Activated naive CD4-positive, alpha-beta T cell treated with anti-CD3 and anti-CD28 coated beads, Interleukin-2, amount 50 U/mL, for 72 hours (primary cell): ENCODE data around the gene IRF3. TPM values are rescaled to one million over a fixed set of nuclear protein-coding genes. Genes with fewer than 3 reads are reported as not detected.
A peak's percentile ranks its signal among the peaks of the same experiment; 100 is the strongest.

ENCODE experiments used
- ATAC-seq, 2 donors: fragments of 150-1000 bp; cut with Tn5 transposase; 2 replicates each; pipeline ENCODE4 v1.10.0; 2021; ENCODE audit warnings: mild to moderate bottlenecking in 2 of 2, moderate library complexity in 2 of 2
- DNase-seq, 2 donors: peaks; one replicate each; pipeline ENCODE4 v3.0.0; 2021 to 2022; ENCODE audit warnings: low spot score in 2 of 2
- H3K27ac Mint-ChIP-seq, 2 donors: one replicate each; pipeline ENCODE4 v1.8.0; 2022; ENCODE audit warnings: mild to moderate bottlenecking in 2 of 2, mixed read lengths in 2 of 2
- H3K36me3 Mint-ChIP-seq, 2 donors: one replicate each; pipeline ENCODE4 v1.8.0; 2022; ENCODE audit warnings: mixed read lengths in 2 of 2
- H3K9me3 Mint-ChIP-seq, 2 donors: one replicate each; pipeline ENCODE4 v1.8.0; 2022; ENCODE audit warnings: mixed read lengths in 2 of 2
- total RNA-seq, 2 donors: library from RNA; stranded (reverse); gene quantifications; one replicate each; pipeline ENCODE4 v1.2.3, GENCODE V29; 2022

Gene IRF3
- total RNA-seq, 2 donors from 2014 or later, result 135 to 202 TPM

DNA sequence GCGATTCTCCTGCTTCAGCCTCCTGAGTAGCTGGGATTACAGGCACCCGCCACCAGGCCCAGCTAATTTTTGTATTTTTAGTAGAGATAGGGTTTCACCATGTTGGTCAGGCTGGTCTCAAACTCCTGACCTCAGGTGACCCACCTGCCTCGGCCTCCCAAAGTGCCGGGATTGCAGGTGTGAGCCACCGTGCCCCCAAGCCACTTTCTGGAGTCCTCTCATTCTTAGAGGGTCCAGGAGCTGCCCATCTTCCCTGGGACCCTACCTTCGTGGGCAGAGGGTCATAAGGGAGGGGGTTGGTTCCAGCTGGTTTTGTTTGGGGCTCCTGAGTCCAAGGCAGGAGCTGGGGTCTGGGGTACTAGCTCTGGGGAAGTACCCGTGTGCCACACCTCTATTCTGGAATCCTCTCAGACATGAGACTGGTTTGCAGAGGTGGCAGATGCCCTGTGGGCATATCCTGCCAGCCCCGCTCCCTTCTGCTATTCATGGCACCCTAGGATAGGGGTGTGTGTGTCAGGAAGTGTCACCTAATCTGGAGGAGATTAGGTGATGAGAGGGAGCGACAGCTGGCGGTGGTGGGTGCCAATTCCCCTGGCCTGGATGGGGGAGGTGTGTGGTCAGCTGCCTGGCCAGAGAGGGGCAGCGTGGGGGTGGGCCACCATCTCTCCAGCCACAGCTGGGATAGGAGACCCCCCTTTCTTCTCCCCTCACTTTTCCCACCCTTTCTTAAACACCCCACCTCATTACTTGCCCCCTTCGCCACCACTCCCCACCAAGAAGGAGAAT is 13.5 kb upstream of the IRF3 start:
- DNase-seq (no peak), ATAC-seq (no peak)
- Mint-ChIP-seq H3K9me3 (no peaks in the 10 kb centered on the region), H3K27ac (peak overlapping the region; percentile 97 to 99), H3K36me3 (peaks cover 11 to 17% of the 10 kb centered on the region in 2 donors)

DNA sequence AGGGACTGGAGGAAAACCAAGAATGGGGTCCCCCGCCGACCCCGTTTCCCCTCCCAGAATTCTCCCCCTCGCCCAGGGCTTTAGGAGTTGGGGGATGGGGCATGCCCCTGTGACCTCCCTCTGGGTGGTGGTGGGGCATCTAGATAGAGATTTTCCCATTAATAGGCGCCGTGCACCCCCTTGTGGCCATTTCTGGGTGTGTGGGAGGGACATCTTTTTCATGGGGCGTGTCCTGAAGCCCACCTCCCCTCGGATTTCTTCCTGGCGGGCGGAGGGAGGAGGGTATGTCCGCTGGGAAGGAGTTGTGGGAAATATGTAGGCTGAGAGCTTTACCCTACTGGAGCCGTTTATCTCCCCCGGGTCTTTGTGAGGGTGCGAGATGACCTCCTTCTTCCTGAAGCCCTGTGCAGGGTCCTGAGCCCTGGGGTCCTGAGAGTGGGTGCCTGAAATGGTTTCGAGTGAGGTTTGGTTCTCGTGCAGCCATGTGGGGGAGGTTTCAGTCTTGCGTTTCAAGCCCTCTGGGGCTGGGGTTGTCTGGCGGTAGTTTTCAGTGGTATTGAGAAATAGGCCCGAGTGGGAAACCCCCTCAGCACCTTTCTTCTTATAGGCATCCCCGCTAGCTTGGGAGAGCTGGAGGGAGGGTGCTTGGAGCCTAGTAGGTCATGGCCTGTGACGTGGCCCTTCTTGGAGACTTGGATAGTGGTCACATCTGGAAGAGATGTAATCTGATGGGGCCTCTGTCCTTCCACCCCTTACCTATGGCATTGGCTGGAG is 12.4 kb upstream of the IRF3 start:
- no peaks in the 10 kb centered on the region for H3K9me3 Mint-ChIP-seq
- ATAC-seq (peak; percentile 8 to 33), DNase-seq (peak; percentile 80 to 85)
- H3K36me3 Mint-ChIP-seq, result peaks cover 11% of the 10 kb centered on the region in 2 donors
- H3K27ac Mint-ChIP-seq, result peak overlapping the region; percentile 97 to 99

- no peaks in the 10 kb centered on the region for H3K9me3 Mint-ChIP-seq
- peak within 1 kb of the TSS; percentile 98 to 99 for H3K27ac Mint-ChIP-seq
- peaks cover 11% of the 10 kb centered on the region in 2 donors for H3K36me3 Mint-ChIP-seq
- DNase-seq, result peak; percentile 58 to 78
- ATAC-seq, result peak; percentile 6 to 14
These were observed 11.7 kb upstream of the IRF3 start, which contains the start of gene PRMT1 for GRCh38 chr19:49677231-49677900. TSS of gene PRMT1 (plus strand) at chr19:49677271. CDS start at chr19:49677281, 10 bp downstream.

DNA sequence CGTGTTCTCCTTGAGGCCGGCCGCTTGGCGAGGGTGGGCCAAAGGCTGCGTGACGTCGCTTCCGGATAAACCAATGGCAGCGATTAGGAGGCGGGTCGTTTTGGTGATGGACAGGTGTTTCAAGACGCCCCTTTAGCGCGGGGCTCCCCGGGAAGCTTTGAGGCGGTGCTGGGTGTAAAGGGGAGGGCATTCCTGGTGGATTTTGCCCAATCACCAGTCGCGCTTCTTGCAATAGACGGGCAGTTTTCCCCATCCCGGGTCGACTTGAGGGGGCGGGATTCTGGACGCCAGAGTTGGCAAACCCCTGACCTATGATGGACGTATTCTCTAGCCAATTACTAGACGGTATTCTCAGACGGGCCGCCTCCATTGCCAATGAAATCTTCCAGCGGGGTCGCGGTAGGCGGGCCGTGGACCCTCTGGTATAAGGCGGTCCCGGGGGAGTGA is 11.2 kb upstream of the IRF3 start:
- peak overlapping the region; percentile 98 to 99 for H3K27ac Mint-ChIP-seq
- H3K36me3 Mint-ChIP-seq, result peaks cover 11% of the 10 kb centered on the region in 2 donors
- peak; percentile 96 to 100 for DNase-seq
- no peaks in the 10 kb centered on the region for H3K9me3 Mint-ChIP-seq
- ATAC-seq, result peak; percentile 84

GRCh38 chr19:49676136-49676783 is 10.6 kb upstream of the IRF3 start:
- H3K27ac Mint-ChIP-seq, result peak overlapping the region; percentile 98 to 99
- ATAC-seq, result peak; percentile 19 to 25
- DNase-seq, result peak; percentile 50 to 73
- no peaks in the 10 kb centered on the region for H3K9me3 Mint-ChIP-seq
- peaks cover 11% of the 10 kb centered on the region in 2 donors for H3K36me3 Mint-ChIP-seq

DNA sequence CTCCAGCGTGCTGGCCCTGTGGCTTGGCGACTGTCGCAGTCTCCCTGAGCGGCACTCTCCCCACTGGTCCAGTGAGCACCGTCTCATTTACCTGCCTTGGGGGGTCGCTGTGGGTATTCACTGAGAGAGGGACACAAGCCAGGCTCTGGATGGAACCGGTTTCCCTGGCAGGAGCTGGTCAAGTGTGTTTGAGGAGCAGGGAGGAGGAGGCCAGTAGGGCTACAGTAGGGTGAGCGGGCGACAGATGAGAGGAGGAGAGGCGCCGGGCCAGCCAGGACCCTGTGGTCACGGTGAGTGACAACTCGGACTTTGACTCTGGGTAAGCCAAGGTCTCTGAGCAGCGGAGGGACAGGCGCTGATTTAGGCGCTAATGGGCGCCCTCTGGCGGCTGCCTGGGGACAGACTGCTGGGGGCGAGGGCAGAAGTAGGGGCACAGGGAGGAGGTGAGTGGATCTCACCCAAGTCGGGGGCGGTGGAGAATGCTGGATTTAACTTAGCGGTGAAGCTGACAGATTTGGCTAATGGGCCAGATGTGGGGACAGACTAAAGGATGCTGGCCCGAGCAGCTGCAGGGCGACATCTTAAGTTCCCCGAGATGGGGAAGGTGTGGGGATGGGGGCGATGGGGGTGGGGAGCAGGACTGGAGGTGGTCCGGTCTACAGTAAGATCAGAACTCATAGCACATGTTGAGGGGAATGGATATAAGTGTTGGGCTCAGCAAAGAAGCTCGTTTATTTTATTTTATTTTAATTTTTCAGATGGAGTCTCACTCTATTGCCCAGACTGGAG is 6.7 kb upstream of the IRF3 start:
- Mint-ChIP-seq H3K27ac (peak overlapping the region in 1 of 2 donors; percentile 56), H3K36me3 (peaks cover 4 to 6% of the 10 kb centered on the region in 2 donors), H3K9me3 (no peaks in the 10 kb centered on the region)
- DNase-seq (peak; percentile 78 to 87), ATAC-seq (no peak)

DNA sequence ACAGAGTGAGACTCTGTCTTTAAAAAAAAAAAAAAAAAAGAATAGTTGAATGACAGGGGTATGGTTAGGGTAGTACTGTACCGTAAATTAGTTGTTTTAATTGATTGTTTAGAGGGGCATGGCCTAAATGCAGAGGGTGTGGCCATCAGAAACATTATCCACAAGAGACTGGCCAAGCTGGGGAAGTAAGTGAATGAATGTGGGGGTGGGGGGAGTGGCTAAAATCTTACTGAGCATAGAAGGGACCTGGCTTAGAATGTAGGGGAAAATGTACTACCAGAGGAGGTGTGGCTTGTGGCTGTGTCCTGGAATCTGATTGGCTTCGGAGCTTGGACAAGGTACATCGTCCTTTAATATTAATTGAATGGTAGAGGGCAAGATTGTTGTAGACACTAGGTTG is 3.9 kb upstream of the IRF3 start:
- H3K27ac Mint-ChIP-seq, result no peak overlapping the region
- peaks cover 14 to 15% of the 10 kb centered on the region in 2 donors for H3K36me3 Mint-ChIP-seq
- H3K9me3 Mint-ChIP-seq, result no peaks in the 10 kb centered on the region
- DNase-seq, result no peak
- ATAC-seq, result no peak

DNA sequence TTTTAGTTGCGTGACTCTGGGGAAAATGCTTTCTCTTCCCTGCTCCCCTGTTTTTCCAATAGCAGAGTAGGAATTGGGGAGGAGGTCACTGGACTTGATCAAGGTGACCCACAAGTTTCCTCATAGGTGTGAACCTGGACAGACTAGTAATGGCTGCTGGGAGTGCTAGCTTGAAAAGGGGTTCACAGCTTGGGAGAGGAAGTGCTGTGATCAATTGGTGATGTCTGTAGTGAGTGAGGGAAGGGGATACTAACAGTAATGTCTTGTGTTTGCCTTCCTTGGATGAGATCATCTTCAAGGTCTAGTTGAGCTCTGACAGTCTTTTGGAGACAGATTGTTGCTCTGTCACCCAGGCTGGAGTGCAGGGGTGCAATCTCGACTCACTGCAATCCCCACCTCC is 1.8 kb upstream of the IRF3 start:
- Mint-ChIP-seq H3K36me3 (peaks cover 22% of the 10 kb centered on the region in 2 donors), H3K9me3 (no peaks in the 10 kb centered on the region), H3K27ac (peak overlapping the region; percentile 86 to 95)
- DNase-seq (no peak), ATAC-seq (no peak)

DNA sequence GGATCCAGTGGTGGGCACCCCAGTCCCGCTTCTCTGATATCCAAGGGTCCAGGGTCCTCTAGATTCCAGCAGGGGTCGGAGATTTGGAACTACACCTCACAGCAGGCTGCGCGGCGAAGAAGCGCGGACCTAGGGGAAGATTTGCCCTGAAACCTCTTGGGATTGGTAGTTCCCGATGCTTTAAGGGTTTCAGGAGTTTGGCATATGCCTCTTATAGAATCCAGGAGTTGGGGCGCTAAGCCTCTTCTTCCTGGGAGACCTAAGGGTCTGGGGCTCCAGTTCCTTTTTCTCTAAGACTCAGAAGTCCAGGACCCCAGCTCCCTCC is 425 bp upstream of the IRF3 start:
- ATAC-seq, result no peak
- no peaks in the 10 kb centered on the region for H3K9me3 Mint-ChIP-seq
- DNase-seq, result no peak
- peaks cover 22% of the 10 kb centered on the region in 2 donors for H3K36me3 Mint-ChIP-seq
- H3K27ac Mint-ChIP-seq, result peak overlapping the region; percentile 95 to 99

DNA sequence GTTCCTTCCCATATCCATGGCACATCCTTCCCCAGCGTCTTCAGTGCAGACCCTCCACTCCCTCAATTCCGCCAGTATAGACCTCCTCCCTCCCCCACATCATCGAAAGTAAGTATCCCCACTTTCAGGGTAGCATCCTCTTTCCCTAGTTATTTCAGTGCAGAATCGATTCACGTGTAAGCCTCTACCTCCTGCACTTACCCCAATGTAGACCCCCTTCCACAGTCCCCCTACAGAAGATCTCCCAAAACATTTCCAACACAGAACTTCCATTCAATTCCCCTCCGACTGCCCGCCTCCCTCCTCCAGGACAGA is 664 bp downstream of the IRF3 start:
- Mint-ChIP-seq H3K36me3 (peaks cover 22% of the 10 kb centered on the region in 2 donors), H3K9me3 (no peaks in the 10 kb centered on the region), H3K27ac (peak overlapping the region; percentile 95 to 99)
- no peak for ATAC-seq
- DNase-seq, result no peak

DNA sequence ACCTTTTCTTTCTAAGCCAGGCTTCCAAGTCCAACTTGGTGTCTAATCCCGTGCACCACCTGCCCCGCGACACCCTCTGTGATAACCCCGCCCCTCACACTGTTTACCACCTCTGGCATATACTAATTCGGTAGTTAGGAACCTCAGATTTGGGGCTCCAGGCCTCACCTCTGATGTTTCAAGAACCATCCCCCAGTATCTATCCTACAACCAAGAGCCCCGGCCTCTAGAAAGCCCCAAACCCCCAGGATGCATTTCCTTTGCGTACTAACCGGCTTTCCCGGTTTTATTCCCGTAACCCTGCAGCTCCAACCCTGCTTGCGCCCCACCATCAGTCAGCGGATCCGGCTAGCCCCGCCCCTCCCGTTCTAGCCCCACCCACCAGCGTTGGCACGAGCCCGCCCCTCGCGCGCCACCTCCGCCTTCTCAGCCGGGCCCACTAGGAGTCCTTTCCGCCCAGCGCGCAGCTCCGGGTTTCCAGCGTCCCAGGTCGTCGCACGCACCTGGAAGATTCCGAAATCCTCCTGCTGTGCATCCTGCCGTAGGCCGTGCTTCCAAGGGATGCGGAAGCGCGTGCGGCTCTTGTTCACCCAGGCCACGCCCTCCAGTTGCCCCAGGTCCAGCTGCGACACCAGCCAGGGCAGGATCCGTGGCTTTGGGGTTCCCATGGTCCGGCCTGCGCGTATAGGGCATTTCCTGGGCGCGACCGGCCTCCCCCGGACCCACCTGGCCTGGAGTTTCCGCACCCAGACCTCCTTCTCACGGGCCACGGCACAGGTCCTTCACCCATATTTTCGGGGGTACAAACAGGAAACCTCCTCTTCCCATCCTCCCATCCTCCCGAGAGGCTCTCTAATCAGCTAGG is 1.3 kb downstream of the IRF3 start:
- H3K36me3 Mint-ChIP-seq, result peaks cover 22% of the 10 kb centered on the region in 2 donors
- ATAC-seq (peak; percentile 69 to 74), DNase-seq (peak; percentile 85 to 88)
- no peaks in the 10 kb centered on the region for H3K9me3 Mint-ChIP-seq
- H3K27ac Mint-ChIP-seq, result peak overlapping the region; percentile 95 to 99

DNA sequence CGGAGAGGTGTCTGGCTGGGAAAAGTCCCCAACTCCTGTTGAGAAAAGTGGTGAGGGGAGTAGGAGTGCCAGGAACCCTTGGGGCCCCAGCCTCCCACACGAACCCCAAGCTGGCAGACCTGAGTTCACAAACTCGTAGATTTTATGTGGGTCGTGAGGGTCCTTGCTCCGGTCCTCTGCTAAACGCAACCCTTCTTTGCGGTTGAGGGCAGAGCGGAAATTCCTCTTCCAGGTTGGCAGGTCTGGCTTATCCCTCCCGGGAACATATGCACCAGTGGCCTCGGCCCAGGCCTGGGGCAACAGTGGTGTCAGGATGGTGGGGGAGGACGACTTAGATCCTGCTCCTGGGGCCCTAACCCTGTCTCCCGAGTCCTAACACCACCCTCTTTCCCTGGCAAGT is 2.4 kb downstream of the IRF3 start:
- Mint-ChIP-seq H3K27ac (peak overlapping the region; percentile 41 to 99), H3K36me3 (peaks cover 22% of the 10 kb centered on the region in 2 donors), H3K9me3 (no peaks in the 10 kb centered on the region)
- DNase-seq, result no peak
- no peak for ATAC-seq

GRCh38 chr19:49662011-49662410 is 3.6 kb downstream of the IRF3 start:
- peak overlapping the region in 1 of 2 donors; percentile 41 for H3K27ac Mint-ChIP-seq
- no peaks in the 10 kb centered on the region for H3K9me3 Mint-ChIP-seq
- ATAC-seq (no peak), DNase-seq (no peak)
- peaks cover 22% of the 10 kb centered on the region in 2 donors for H3K36me3 Mint-ChIP-seq

GRCh38 chr19:49660338-49660961 is 5.2 kb downstream of the IRF3 start:
- H3K27ac Mint-ChIP-seq, result peak overlapping the region in 1 of 2 donors; percentile 22
- no peak for DNase-seq
- no peaks in the 10 kb centered on the region for H3K9me3 Mint-ChIP-seq
- peaks cover 16 to 23% of the 10 kb centered on the region in 2 donors for H3K36me3 Mint-ChIP-seq
- ATAC-seq, result no peak
